Astrocyte (in vitro differentiated cells and primary cell): ENCODE results near the gene PDPK1.

Experiments
- EZH2 ChIP-seq: IDR thresholded peaks from 2 replicates; pipeline ENCODE4 v1.6.1; 2012; ENCODE audit warnings: mild to moderate bottlenecking, low read length, inconsistent platforms; ENCODE audit not compliant: insufficient read depth
- TF ChIP-seq, protein P1 (sequence below): IDR thresholded peaks from 2 replicates; pipeline ENCODE4 v1.5.1; 2011; ENCODE audit warnings: low read depth, mild to moderate bottlenecking, inconsistent platforms, low read length, moderate library complexity; ENCODE audit not compliant: insufficient read depth

DNA sequence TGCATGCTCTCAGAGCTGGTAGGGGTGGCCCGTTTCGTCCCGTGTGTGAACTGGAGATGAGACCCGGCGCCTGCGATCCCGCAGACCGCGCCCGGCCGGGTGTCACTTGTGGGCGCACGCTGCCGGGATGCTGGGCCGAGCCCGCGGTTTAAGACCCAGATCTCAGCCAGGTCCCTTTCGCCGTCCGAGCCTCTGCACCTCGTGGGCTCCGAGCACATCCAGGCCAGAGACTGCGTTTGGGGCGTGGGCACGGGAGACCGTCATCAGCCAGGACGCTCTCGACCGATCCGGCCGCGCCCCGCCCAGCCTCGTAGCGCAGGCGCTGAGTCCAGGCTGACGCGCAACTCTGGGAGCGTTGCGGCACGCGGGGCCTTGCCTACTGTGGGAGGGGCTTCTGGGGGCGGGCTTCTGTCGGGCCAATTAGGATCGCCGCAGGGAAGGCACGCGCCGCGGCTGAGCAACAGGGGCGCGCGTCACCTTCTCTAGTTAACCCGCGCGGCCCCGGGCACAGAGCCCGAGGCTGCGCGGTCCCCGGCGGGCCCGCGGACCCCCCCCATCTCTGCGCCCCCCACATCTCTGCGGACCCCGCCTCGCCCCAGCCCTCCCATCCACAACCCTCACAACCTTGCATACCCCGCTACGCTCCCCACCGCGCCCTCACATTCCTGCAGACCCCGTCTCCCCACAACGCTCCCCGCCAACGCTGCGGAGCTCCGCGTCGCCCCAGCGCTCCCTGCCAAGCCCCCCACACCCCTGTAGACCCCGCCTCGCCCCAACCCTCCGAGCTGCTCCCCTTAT lies 5.9 kb upstream of the PDPK1 start:
- TF ChIP-seq EZH2: no peak
- TF ChIP-seq, protein P1, sequence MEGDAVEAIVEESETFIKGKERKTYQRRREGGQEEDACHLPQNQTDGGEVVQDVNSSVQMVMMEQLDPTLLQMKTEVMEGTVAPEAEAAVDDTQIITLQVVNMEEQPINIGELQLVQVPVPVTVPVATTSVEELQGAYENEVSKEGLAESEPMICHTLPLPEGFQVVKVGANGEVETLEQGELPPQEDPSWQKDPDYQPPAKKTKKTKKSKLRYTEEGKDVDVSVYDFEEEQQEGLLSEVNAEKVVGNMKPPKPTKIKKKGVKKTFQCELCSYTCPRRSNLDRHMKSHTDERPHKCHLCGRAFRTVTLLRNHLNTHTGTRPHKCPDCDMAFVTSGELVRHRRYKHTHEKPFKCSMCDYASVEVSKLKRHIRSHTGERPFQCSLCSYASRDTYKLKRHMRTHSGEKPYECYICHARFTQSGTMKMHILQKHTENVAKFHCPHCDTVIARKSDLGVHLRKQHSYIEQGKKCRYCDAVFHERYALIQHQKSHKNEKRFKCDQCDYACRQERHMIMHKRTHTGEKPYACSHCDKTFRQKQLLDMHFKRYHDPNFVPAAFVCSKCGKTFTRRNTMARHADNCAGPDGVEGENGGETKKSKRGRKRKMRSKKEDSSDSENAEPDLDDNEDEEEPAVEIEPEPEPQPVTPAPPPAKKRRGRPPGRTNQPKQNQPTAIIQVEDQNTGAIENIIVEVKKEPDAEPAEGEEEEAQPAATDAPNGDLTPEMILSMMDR: no peak
